Measurements from ENCODE around the gene KHDC3L.

DNA sequence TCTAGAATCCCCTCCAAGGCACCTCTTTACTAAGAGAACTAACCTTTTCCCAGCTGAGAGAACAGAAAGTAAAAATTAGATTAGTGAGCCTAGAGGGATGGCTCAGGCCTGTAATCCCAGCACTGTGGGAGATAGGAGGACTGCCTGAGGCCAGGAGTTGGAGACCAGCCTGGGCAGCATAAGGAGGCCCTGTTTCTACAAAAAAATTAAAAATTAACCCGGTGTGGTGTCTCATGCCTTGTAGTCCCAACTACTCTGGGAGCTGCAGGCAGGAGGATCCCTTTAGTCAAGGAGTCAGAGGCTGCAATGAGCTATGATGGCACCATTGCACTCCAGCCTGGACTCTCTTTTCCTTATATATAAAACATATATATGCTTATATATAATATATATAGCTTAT, 12.8 kb downstream of the KHDC3L start:
- no peak for TF ChIP-seq CTCF (IDR thresholded peaks at IDR 0.05)
- no peak for TF ChIP-seq POLR2AphosphoS5 (IDR thresholded peaks at IDR 0.05; ENCODE audit: low read depth, low read length)
- no peak for TF ChIP-seq REST (IDR thresholded peaks at IDR 0.05; ENCODE audit: insufficient read depth in 1 of 2, low read depth in 2 of 2, low read length in 1 of 2)
- no peak for TF ChIP-seq TCF7L2 (IDR thresholded peaks at IDR 0.05; ENCODE audit: low read depth, low read length)
- no peak for TF ChIP-seq SIN3A (IDR thresholded peaks at IDR 0.05; ENCODE audit: borderline replicate concordance, insufficient read depth, low read depth, low read length)

All from Panc1 (cell line).